H1 (cell line): ENCODE results near the gene MRPL55. TPM values are rescaled to one million over a fixed set of nuclear protein-coding genes. Genes with fewer than 3 reads are reported as not detected.

Experiments
- ATF2 ChIP-seq: IDR thresholded peaks from 2 replicates; pipeline ENCODE4 v1.6.1; 2012; ENCODE audit warnings: low read length, inconsistent platforms
- BCL11A ChIP-seq, 2 experiments: IDR thresholded peaks; one replicate each; pipeline ENCODE4 v1.6.1; 2011; ENCODE audit warnings: low read depth in 2 of 2, low read length in 2 of 2, mild to moderate bottlenecking in 2 of 2
- CBX5 ChIP-seq: fragments of 300-800, 300-1000 bp; sonication (generic); IDR thresholded peaks from 2 replicates; pipeline ENCODE4 v1.7.1; 2016; ENCODE audit warnings: antibody characterized with exemption, low read length, low read depth
- CHD2 ChIP-seq: IDR thresholded peaks from 2 replicates; pipeline ENCODE4 v1.6.1; 2012; ENCODE audit warnings: low read length, improper control_type of control experiment
- EGR1 ChIP-seq: IDR thresholded peaks from 2 replicates; pipeline ENCODE4 v1.6.1; 2011; ENCODE audit warnings: low read depth, low read length, borderline replicate concordance
- EP300 ChIP-seq, 2 experiments: IDR thresholded peaks; 1 replicate in 1 of 2; 2 replicates in 1 of 2; pipeline ENCODE4 v1.6.1; 2011 to 2012; ENCODE audit warnings: low read depth in 2 of 2, low read length in 2 of 2, mild to moderate bottlenecking in 2 of 2, borderline replicate concordance in 1 of 2, inconsistent platforms in 1 of 2, moderate library complexity in 1 of 2
- GABPA ChIP-seq: IDR thresholded peaks from 2 replicates; pipeline ENCODE4 v1.6.1; 2011; ENCODE audit warnings: mild to moderate bottlenecking, low read length, moderate library complexity, borderline replicate concordance; ENCODE audit not compliant: insufficient read depth
- HDAC6 ChIP-seq: IDR thresholded peaks from one replicate; pipeline ENCODE4 v1.7.1; 2012; ENCODE audit warnings: low read depth, mild to moderate bottlenecking, inconsistent platforms, low read length, moderate library complexity
- KDM4A ChIP-seq: IDR thresholded peaks from one replicate; pipeline ENCODE4 v1.7.1; 2012; ENCODE audit warnings: low read depth, mild to moderate bottlenecking, moderate library complexity, low read length, inconsistent platforms; ENCODE audit not compliant: severe bottlenecking
- NANOG ChIP-seq: IDR thresholded peaks from 2 replicates; pipeline ENCODE4 v1.6.1; 2011; ENCODE audit warnings: low read length, low read depth, mild to moderate bottlenecking, inconsistent platforms; ENCODE audit not compliant: insufficient read depth, poor library complexity, severe bottlenecking
- NRF1 ChIP-seq: IDR thresholded peaks from 2 replicates; pipeline ENCODE4 v1.6.1; 2011; ENCODE audit warnings: mild to moderate bottlenecking, low read depth, low read length, improper control_type of control experiment
- RNF2 ChIP-seq: fragments of 200-900, 300-1000 bp; sonication (generic); IDR thresholded peaks from 2 replicates; pipeline ENCODE4 v1.7.1; 2016; ENCODE audit warnings: borderline replicate concordance, low read depth, mild to moderate bottlenecking, antibody characterized with exemption, low read length; ENCODE audit not compliant: poor library complexity, severe bottlenecking; ENCODE audit errors: missing control alignments
- RXRA ChIP-seq: IDR thresholded peaks from 2 replicates; pipeline ENCODE4 v1.6.1; 2011; ENCODE audit warnings: low read depth, mild to moderate bottlenecking, low read length, moderate library complexity; ENCODE audit not compliant: insufficient read depth
- SIN3A ChIP-seq, 2 experiments: IDR thresholded peaks in 1 of 2; conservative IDR thresholded peaks in 1 of 2; 2 replicates each; pipeline ENCODE4 v1.6.1; 2011 to 2012; ENCODE audit warnings: low read length in 2 of 2, improper control_type of control experiment in 1 of 2, low read depth in 1 of 2, mild to moderate bottlenecking in 1 of 2
- SIX5 ChIP-seq: IDR thresholded peaks from 2 replicates; pipeline ENCODE4 v1.6.1; 2011; ENCODE audit warnings: mild to moderate bottlenecking, low read depth, low read length
- SP4 ChIP-seq: IDR thresholded peaks from 2 replicates; pipeline ENCODE4 v1.6.1; 2012; ENCODE audit warnings: low read length, inconsistent platforms
- SUZ12 ChIP-seq: fragments of 200-600 bp; sonication (generic); IDR thresholded peaks from 2 replicates; pipeline ENCODE4 v1.6.1; 2012; ENCODE audit warnings: mild to moderate bottlenecking, inconsistent platforms, low read length, moderate library complexity, mixed read lengths
- TBP ChIP-seq: IDR thresholded peaks from 2 replicates; pipeline ENCODE4 v1.6.1; 2011; ENCODE audit warnings: low read depth, low read length, improper control_type of control experiment
- TCF12 ChIP-seq: IDR thresholded peaks from 2 replicates; pipeline ENCODE4 v1.6.1; 2011; ENCODE audit warnings: low read depth, mild to moderate bottlenecking, low read length
- USF2 ChIP-seq: IDR thresholded peaks from 2 replicates; pipeline ENCODE4 v1.6.1; 2011; ENCODE audit warnings: low read length, improper control_type of control experiment
- polyA plus RNA-seq, 7 experiments: library from polyadenylated mRNA; depleted of rRNA in 3 of 7; stranded (reverse) in 5 of 7; unstranded in 2 of 7; fragments of >200 nt in 5 of 7; fragments of 200-250 nt in 2 of 7; gene quantifications; 1 replicate in 5 of 7; 2 replicates in 1 of 7; 4 replicates in 1 of 7; pipeline versions ENCODE4 v1.2.1 to v1.2.3, GENCODE V29; 2011 to 2013; ENCODE audit warnings: missing spikeins in 2 of 7, mixed read lengths in 2 of 7
- total RNA-seq: library from RNA; stranded (reverse); fragmentation: NEBNext Ultra II Directional; extraction: Animal tissue kit (Norgen Biotek cat#: 25700); gene quantifications from 2 replicates; pipeline ENCODE4 v1.2.1, GENCODE V29; 2021

The MRPL55 gene
- total and polyA plus RNA-seq, 2 of the 8 experiments (the other 6 are each of a cell fraction or from before 2014, with no cell fraction given), result 59.0 to 244 TPM

DNA sequence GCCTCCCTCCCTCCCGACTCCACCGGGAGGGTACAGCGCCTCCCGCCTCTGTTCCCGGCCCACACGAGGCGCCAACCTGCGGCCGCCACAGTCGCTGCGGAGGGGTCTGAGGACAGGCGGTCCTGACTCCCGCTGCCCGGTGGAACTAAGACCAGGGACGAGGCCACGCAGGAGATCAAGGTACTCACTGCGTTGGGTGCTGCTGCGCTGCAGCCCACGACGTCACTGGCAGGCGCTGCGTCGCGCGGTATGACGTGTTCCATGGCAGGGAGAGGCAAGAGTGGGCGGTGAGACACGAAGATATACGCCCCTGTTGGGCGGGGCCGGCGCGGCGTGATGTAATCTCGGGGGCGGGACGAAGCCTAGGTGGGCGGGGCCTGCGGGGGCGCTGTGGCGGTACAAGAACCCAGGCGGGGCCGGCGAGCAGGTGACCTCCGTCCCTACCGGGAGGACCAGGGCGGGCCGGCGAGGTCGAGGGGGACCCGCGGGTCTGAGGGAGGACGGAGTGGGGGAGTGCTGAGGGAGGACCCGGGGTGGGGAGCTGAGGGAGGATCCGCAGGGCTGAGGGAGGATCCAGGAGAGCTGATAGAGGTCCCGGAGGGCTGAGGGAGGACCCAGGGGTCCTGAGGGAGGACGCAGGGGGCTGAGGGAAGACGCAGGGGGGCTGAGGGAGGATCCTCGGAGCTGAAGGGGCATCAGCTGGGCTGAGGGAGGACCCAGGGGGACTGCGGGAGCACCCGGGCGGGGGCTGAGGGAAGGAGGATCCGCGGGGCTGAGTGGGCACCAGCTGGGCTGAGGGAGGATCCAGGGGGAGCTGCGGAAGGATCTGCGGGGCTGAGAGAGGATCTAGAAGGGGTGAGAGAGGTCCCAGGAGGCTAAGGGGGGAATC is at the start of gene MRPL55 (continued):
- peak; percentile 16; the same call in 1 of the 2 replicates for TF ChIP-seq USF2
- peak; percentile 72 for TF ChIP-seq TBP
- peak; percentile 100 for TF ChIP-seq KDM4A
- TF ChIP-seq BCL11A (IDR thresholded peaks at IDR 0.05; ENCODE audit: low read depth in 2 of 2, low read length in 2 of 2), result no peak
- TF ChIP-seq SIX5, result no peak
- no peak for TF ChIP-seq NRF1
- no peak for TF ChIP-seq RNF2
- TF ChIP-seq SUZ12, result no peak
- no peak for TF ChIP-seq NANOG
- TF ChIP-seq TCF12, result no peak
- TF ChIP-seq EP300 (IDR thresholded peaks at IDR 0.05; ENCODE audit: borderline replicate concordance in 1 of 2, low read depth in 2 of 2, low read length in 2 of 2), result no peak
- TF ChIP-seq SP4, result peak; percentile 93
- no peak for TF ChIP-seq HDAC6
- TF ChIP-seq GABPA, result no peak
- no peak; the same call in 1 of the 2 replicates for TF ChIP-seq ATF2
- no peak; the same call in 1 of the 2 replicates for TF ChIP-seq CHD2
- peak; percentile 89; the same call in 1 of the 2 replicates for TF ChIP-seq EGR1
- TF ChIP-seq RXRA, result no peak
- TF ChIP-seq SIN3A (conservative IDR thresholded peaks at IDR 0.05 in 1 of 2, IDR thresholded peaks at IDR 0.05 in 1 of 2; ENCODE audit: low read depth in 1 of 2, low read length in 2 of 2), result peak; percentile 49 to 84; a peak in 2 of 4 replicates
- TF ChIP-seq CBX5, result no peak
